Epithelial cell of proximal tubule (primary cell): Measurements from ENCODE around the gene OXER1. TPM values are rescaled to one million over a fixed set of nuclear protein-coding genes. Genes with fewer than 3 reads are reported as not detected.
A peak's percentile ranks its signal among the peaks of the same experiment; 100 is the strongest.

ENCODE experiments used
- DNase-seq: peaks from one replicate; pipeline ENCODE4 v3.0.0-alpha.2; 2011; ENCODE audit warnings: low read depth
- H3K4me3 ChIP-seq: 2 replicates; pipeline ENCODE4 v1.5.1; 2011; ENCODE audit warnings: low read depth, mild to moderate bottlenecking, low read length
- CTCF ChIP-seq: conservative IDR thresholded peaks from 2 replicates; pipeline ENCODE4 v1.5.1; 2012; ENCODE audit warnings: low read depth, mild to moderate bottlenecking, low read length
- total RNA-seq: library from RNA; depleted of rRNA; stranded (reverse); fragments of >200 nt; gene quantifications from 2 replicates; pipeline ENCODE4 v1.2.3, GENCODE V29; 2015

Gene OXER1
- total RNA-seq, 1 donor from 2014 or later: not detected

DNA sequence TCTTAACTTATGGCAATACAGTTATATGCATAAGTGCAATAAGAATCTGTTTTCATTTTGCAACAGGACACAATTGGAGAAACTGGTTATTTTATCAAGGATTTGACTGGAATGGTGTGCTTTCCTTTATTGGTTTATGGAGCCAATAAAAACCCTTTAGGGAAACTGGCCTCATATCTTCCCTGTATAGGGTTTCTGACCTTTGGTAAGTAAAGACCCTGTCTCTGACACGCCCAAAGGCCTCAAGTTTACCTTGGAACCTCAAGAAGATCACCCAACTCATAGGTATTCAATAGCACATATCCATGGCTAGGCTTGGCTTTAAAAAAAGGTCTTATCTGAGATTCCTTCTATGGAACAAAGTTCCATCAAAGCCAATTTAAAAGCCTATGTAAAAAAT is 17.2 kb upstream of the OXER1 start:
- no peak for TF ChIP-seq CTCF
- no peak for DNase-seq
- H3K4me3 ChIP-seq: no peak overlapping the region

DNA sequence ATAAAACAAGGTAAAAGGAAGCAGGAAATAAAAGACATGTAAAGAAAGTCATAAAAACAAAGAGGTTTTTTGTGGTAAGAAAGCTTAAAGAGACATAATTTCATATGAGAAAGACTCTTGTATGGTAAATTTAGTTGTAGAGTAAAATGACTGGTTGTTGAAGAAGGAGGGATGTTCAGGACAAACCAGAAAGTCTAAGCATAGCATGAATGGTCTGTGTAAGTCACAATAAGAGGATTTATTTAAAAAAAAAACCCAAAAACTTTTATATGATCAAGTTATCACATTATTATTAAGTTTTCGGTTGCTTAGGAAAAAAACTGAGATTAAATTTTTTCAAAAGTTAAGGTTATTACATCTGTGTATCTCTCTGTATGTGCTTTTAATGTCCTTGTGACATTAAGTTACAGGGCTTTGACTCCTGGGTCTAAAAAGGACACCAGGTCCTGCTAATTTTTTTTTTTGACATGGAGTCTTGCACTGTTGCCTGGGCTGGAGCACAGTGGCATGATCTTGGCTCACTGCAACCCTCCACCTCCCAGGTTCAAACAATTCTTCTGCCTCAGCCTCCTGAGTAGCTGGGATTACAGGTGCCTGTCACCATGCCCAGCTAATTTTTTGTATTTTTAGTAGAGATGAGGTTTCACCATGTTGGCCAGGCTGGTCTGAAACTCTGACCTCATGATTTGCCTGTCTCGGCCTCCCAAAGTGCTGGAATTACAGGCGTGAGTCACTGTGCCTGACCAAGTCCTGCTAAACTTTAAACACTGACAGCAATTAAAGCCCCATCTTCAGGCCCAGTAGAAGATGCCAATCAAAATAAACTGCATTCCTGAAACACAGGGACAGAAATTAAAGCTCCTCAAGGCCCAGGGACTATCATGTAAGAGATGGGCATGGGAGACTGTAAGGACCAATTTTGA is 14.2 kb upstream of the OXER1 start:
- no peak for DNase-seq
- no peak overlapping the region for H3K4me3 ChIP-seq
- TF ChIP-seq CTCF: no peak

DNA sequence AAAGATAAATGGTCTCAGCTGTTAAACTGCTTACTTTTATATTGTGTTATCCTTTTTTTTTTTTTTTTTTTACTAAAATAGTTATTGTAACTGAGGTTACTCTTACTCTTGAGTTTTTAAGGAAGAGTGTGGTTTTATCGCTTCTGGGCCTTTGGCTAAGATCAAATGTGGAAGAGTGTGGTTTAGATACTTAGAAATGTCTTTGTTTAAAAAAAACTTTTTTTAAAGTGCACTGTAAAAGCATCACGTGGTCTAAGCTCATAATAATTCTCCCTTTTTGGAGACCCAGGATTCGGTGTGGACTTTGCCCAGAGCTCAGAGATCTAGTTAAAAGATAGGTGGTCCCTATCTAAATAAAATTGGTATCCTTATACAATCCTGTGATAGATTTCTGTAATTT is 11.9 kb upstream of the OXER1 start:
- no peak overlapping the region for H3K4me3 ChIP-seq
- TF ChIP-seq CTCF: no peak
- no peak for DNase-seq

- DNase-seq: no peak
- no peak for TF ChIP-seq CTCF
Observed at GRCh38 chr2:42775186-42775585, 11.3 kb upstream of the OXER1 start.

GRCh38 chr2:42771546-42772153 is 7.7 kb upstream of the OXER1 start:
- no peak for TF ChIP-seq CTCF
- no peak overlapping the region for H3K4me3 ChIP-seq
- DNase-seq: no peak

More at GRCh38 chr2:42775186-42775585, 11.3 kb upstream of the OXER1 start:
- no peak overlapping the region for H3K4me3 ChIP-seq

GRCh38 chr2:42770288-42771131 is 6.6 kb upstream of the OXER1 start:
- no peak for DNase-seq
- no peak overlapping the region for H3K4me3 ChIP-seq

More at GRCh38 chr2:42770288-42771131, 6.6 kb upstream of the OXER1 start:
- peak; percentile 58 for TF ChIP-seq CTCF
